Measurements from ENCODE around the gene KCNQ5. TPM values are rescaled to one million over a fixed set of nuclear protein-coding genes. Genes with fewer than 3 reads are reported as not detected.

The KCNQ5 gene
- total RNA-seq, 1 experiment from 2014 or later: 0.07 TPM

- Mint-ChIP-seq H3K36me3 (ENCODE audit: insufficient read depth in 1 of 3, low read depth in 3 of 3) (no peaks in the 10 kb centered on the region), H3K4me1 (no peaks in the 10 kb centered on the region), H3K9me3 (no peaks in the 10 kb centered on the region), H3K4me3 (no peak overlapping the region), H3K27me3 (ENCODE audit: low read depth) (no peaks in the 10 kb centered on the region), H3K27ac (no peak overlapping the region)
- H4K20me1 ChIP-seq (ENCODE audit: control insufficient read depth, insufficient read depth, insufficient read length): no peaks in the 10 kb centered on the region
- H3K4ac ChIP-seq (ENCODE audit: low read depth, low read length): no peak overlapping the region
- H3K27ac ChIP-seq (ENCODE audit: insufficient read length, low read depth, low read length): no peak overlapping the region
- no peak overlapping the region for H3K9ac ChIP-seq (ENCODE audit: extremely low read depth, insufficient read length, low read length)
- WGBS (ENCODE audit: extremely low coverage, insufficient read length, low lambda C conversion rate): no CpG with 5 or more reads among the region's 4 CpGs
- no peak for TF ChIP-seq CTCF (conservative IDR thresholded peaks at IDR 0.05)
- H3K27me3 ChIP-seq (ENCODE audit: insufficient read depth, low read length): no peaks in the 10 kb centered on the region
- H3K4me2 ChIP-seq (ENCODE audit: insufficient read depth, insufficient read length, low read length): no peak overlapping the region
- no peak overlapping the region for H2AFZ ChIP-seq (ENCODE audit: low read length)
- no peak overlapping the region for H2BK12ac ChIP-seq (ENCODE audit: insufficient read length, low read depth, low read length)
- DNase-seq: no peak
- no peak overlapping the region for H3T11ph ChIP-seq (ENCODE audit: low read length)
- H3K4me1 ChIP-seq (ENCODE audit: insufficient read depth, low read length): no peaks in the 10 kb centered on the region
- H4K8ac ChIP-seq (replicated peaks; ENCODE audit: insufficient read length, low read depth, low read length): no peak overlapping the region
- H2BK20ac ChIP-seq (ENCODE audit: low read depth, low read length, poor library complexity, severe bottlenecking): no peak overlapping the region
- H3K56ac ChIP-seq (ENCODE audit: insufficient read length, low read depth, low read length): no peak overlapping the region
- no peak overlapping the region for H3K23ac ChIP-seq (ENCODE audit: insufficient read length, low read depth, low read length)
- H3K79me1 ChIP-seq (ENCODE audit: insufficient read depth, low read depth, low read length, poor library complexity, severe bottlenecking): no peaks in the 10 kb centered on the region
- no peak overlapping the region for H2AK5ac ChIP-seq (ENCODE audit: insufficient read length, low read length)
- H3K14ac ChIP-seq (ENCODE audit: insufficient read depth, low read length): no peak overlapping the region
- H3K18ac ChIP-seq (ENCODE audit: insufficient read length, low read depth, low read length): no peak overlapping the region
- no peak overlapping the region for H2BK15ac ChIP-seq (ENCODE audit: low read depth, low read length)
- H3K23me2 ChIP-seq (ENCODE audit: insufficient read length, low read depth, low read length, poor library complexity, severe bottlenecking): no peaks in the 10 kb centered on the region
- H3K9me3 ChIP-seq (ENCODE audit: control insufficient read depth, low read depth, low read length): no peaks in the 10 kb centered on the region
- no peak overlapping the region for H4K5ac ChIP-seq (ENCODE audit: insufficient read length, low read depth, low read length)
- no peak overlapping the region for H2BK120ac ChIP-seq (ENCODE audit: low read depth, low read length, poor library complexity, severe bottlenecking)
- H2BK5ac ChIP-seq (ENCODE audit: insufficient read length, low read length): no peak overlapping the region
- no peak overlapping the region for H4K91ac ChIP-seq (ENCODE audit: insufficient read length, low read depth, low read length)
- no peaks in the 10 kb centered on the region for H3K79me2 ChIP-seq (ENCODE audit: insufficient read depth, low read length)
Measured at GRCh38 chr6:73169111-73169510, 547.2 kb downstream of the KCNQ5 start.

Measured in H9 (cell line).